Measurements from ENCODE around the gene SIK3.

DNA sequence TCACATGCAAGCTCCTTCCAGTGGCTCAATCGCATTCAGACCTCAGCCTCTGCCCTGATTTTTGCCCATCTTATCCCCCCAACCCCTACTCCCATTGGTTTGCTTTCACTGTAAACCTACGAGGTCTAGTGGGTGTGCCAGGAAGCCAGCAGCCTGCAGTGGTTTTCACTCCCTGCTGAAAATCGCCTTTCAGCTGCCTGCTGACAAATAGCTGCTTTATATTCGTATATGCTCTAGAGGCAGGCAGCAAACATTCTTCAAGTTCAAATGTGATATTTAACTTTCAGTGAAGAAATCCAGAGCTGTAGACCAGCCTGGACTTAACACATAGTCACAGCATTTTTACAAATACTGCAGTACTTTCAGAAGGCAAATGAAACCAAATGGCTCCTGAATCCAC, 168.1 kb downstream of the SIK3 start:
- no peak for TF ChIP-seq POLR2AphosphoS5 (IDR thresholded peaks at IDR 0.05; ENCODE audit: low read depth)
- TF ChIP-seq, protein P1, sequence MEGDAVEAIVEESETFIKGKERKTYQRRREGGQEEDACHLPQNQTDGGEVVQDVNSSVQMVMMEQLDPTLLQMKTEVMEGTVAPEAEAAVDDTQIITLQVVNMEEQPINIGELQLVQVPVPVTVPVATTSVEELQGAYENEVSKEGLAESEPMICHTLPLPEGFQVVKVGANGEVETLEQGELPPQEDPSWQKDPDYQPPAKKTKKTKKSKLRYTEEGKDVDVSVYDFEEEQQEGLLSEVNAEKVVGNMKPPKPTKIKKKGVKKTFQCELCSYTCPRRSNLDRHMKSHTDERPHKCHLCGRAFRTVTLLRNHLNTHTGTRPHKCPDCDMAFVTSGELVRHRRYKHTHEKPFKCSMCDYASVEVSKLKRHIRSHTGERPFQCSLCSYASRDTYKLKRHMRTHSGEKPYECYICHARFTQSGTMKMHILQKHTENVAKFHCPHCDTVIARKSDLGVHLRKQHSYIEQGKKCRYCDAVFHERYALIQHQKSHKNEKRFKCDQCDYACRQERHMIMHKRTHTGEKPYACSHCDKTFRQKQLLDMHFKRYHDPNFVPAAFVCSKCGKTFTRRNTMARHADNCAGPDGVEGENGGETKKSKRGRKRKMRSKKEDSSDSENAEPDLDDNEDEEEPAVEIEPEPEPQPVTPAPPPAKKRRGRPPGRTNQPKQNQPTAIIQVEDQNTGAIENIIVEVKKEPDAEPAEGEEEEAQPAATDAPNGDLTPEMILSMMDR (IDR thresholded peaks at IDR 0.05; ENCODE audit: insufficient read depth, low read length), result no peak
- TF ChIP-seq, protein P2, sequence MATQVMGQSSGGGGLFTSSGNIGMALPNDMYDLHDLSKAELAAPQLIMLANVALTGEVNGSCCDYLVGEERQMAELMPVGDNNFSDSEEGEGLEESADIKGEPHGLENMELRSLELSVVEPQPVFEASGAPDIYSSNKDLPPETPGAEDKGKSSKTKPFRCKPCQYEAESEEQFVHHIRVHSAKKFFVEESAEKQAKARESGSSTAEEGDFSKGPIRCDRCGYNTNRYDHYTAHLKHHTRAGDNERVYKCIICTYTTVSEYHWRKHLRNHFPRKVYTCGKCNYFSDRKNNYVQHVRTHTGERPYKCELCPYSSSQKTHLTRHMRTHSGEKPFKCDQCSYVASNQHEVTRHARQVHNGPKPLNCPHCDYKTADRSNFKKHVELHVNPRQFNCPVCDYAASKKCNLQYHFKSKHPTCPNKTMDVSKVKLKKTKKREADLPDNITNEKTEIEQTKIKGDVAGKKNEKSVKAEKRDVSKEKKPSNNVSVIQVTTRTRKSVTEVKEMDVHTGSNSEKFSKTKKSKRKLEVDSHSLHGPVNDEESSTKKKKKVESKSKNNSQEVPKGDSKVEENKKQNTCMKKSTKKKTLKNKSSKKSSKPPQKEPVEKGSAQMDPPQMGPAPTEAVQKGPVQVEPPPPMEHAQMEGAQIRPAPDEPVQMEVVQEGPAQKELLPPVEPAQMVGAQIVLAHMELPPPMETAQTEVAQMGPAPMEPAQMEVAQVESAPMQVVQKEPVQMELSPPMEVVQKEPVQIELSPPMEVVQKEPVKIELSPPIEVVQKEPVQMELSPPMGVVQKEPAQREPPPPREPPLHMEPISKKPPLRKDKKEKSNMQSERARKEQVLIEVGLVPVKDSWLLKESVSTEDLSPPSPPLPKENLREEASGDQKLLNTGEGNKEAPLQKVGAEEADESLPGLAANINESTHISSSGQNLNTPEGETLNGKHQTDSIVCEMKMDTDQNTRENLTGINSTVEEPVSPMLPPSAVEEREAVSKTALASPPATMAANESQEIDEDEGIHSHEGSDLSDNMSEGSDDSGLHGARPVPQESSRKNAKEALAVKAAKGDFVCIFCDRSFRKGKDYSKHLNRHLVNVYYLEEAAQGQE (IDR thresholded peaks at IDR 0.05; ENCODE audit: insufficient replicate concordance, low read depth), result no peak

Measured in HL-60 (cell line).